Activated CD4-positive, CD25-positive, alpha-beta regulatory T cell (primary cell): ENCODE data around the gene PI16.

Experiments used
- DNase-seq, 4 experiments: peaks; one replicate each; lab custom pipeline; 2025; lab: John Stamatoyannopoulos, UW

The PI16 gene

GRCh38 chr6:37004044-37004980, 49.8 kb downstream of the PI16 start:
- no peak for DNase-seq

- no peak for DNase-seq
Measured at GRCh38 chr6:37005061-37005810, 50.7 kb downstream of the PI16 start, which contains the start of gene FGD2. FGD2 (plus strand) TSS chr6:37005655; CDS start chr6:37005818, 163 bp downstream.

- no peak for DNase-seq
Measured at GRCh38 chr6:37005827-37006567, 51.5 kb downstream of the PI16 start.

GRCh38 chr6:37006793-37007339, 52.3 kb downstream of the PI16 start:
- DNase-seq, result no peak

- DNase-seq, result no peak
Measured at GRCh38 chr6:37007340-37008043, 53.0 kb downstream of the PI16 start.

GRCh38 chr6:37008484-37009465, 54.2 kb downstream of the PI16 start:
- no peak for DNase-seq

- no peak for DNase-seq
Measured at GRCh38 chr6:37010402-37010892, 55.9 kb downstream of the PI16 start.

GRCh38 chr6:37011656-37012378, 57.3 kb downstream of the PI16 start:
- DNase-seq, result no peak

- no peak for DNase-seq
Measured at GRCh38 chr6:37013516-37014491, 59.3 kb downstream of the PI16 start.
